IMR-90 (cell line): Measurements from ENCODE around the gene SHISA6.

Experiments
- POLR2A ChIP-seq: IDR thresholded peaks from 2 replicates; pipeline ENCODE4 v1.6.1; 2012; ENCODE audit warnings: mild to moderate bottlenecking, low read depth, low read length
- TF ChIP-seq, protein P1 (sequence below): conservative IDR thresholded peaks from 2 replicates; pipeline ENCODE4 v1.5.1; 2012; ENCODE audit warnings: mild to moderate bottlenecking, low read depth, low read length, improper control_type of control experiment

- TF ChIP-seq, protein P1, sequence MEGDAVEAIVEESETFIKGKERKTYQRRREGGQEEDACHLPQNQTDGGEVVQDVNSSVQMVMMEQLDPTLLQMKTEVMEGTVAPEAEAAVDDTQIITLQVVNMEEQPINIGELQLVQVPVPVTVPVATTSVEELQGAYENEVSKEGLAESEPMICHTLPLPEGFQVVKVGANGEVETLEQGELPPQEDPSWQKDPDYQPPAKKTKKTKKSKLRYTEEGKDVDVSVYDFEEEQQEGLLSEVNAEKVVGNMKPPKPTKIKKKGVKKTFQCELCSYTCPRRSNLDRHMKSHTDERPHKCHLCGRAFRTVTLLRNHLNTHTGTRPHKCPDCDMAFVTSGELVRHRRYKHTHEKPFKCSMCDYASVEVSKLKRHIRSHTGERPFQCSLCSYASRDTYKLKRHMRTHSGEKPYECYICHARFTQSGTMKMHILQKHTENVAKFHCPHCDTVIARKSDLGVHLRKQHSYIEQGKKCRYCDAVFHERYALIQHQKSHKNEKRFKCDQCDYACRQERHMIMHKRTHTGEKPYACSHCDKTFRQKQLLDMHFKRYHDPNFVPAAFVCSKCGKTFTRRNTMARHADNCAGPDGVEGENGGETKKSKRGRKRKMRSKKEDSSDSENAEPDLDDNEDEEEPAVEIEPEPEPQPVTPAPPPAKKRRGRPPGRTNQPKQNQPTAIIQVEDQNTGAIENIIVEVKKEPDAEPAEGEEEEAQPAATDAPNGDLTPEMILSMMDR, result no peak
- TF ChIP-seq POLR2A, result no peak
Observed at GRCh38 chr17:11545002-11545401, 304.0 kb downstream of the SHISA6 start.
